GM19023 (cell line): ENCODE results near the gene GPR156.

Experiments used
- ATAC-seq: cut with Tn5 transposase; IDR thresholded peaks from one replicate; pipeline ENCODE4 v1.9.1; 2021; ENCODE audit warnings: mild to moderate bottlenecking, moderate library complexity; ENCODE audit not compliant: unreplicated experiment

The GPR156 gene

GRCh38 chr3:120130656-120131055, 154.4 kb downstream of the GPR156 start:
- ATAC-seq = no peak

- no peak for ATAC-seq
Measured at GRCh38 chr3:120129718-120130513, 155.1 kb downstream of the GPR156 start.

- ATAC-seq = no peak
Measured at GRCh38 chr3:120129051-120129450, 156.0 kb downstream of the GPR156 start.

GRCh38 chr3:120125992-120126391, 159.0 kb downstream of the GPR156 start:
- ATAC-seq = no peak

GRCh38 chr3:120119846-120120510, 165.0 kb downstream of the GPR156 start:
- no peak for ATAC-seq
